IMR-90 (cell line): ENCODE data around the gene SP140L. TPM values are rescaled to one million over a fixed set of nuclear protein-coding genes. Genes with fewer than 3 reads are reported as not detected.

Experiments
- ATAC-seq: fragments of 200-7000 bp; cut with Tn5 transposase; 2 replicates; pipeline ENCODE4 v1.9.1; 2020; ENCODE audit warnings: low read depth, mild to moderate bottlenecking, moderate library complexity
- BruUV-seq: library from RNA; stranded (reverse); fragments of 400-500 nt; replicated peaks from 2 replicates; lab custom pipeline; 2021; lab: Mats Ljungman, UMichigan
- CTCF ChIA-PET: fragments of 300-600 bp; formaldehyde crosslinking; extraction: SDS; loops from one replicate; lab custom pipeline; 2021; ENCODE audit warnings: antibody characterized with exemption; lab: Yijun Ruan, JAX
- POLR2A ChIA-PET: fragments of 300-600 bp; sonication (Branson Sonifier 250); formaldehyde crosslinking; loops from one replicate; lab custom pipeline; 2022; ENCODE audit warnings: antibody characterized with exemption; ENCODE audit not compliant: unreplicated experiment; lab: Charles Lee
- DNase-seq: peaks from one replicate; pipeline ENCODE4 v3.0.0; 2013
- H2AFZ ChIP-seq: replicated peaks from 2 replicates; pipeline ENCODE3; 2013; ENCODE audit warnings: low read length, mild to moderate bottlenecking; ENCODE audit not compliant: poor library complexity
- H2AK5ac ChIP-seq: 2 replicates; pipeline ENCODE4 v1.6.1; 2013; ENCODE audit warnings: low read depth, low read length, inconsistent platforms
- H2AK9ac ChIP-seq: replicated peaks from 2 replicates; pipeline ENCODE3; 2013; ENCODE audit warnings: mild to moderate bottlenecking, low read depth, low read length, moderate library complexity; ENCODE audit not compliant: poor library complexity
- H2BK120ac ChIP-seq: 2 replicates; pipeline ENCODE4 v1.6.1; 2013; ENCODE audit warnings: low read depth, low read length, inconsistent platforms
- H2BK15ac ChIP-seq: 3 replicates; pipeline ENCODE4 v1.6.1; 2013; ENCODE audit warnings: low read depth, low read length, inconsistent platforms
- H2BK20ac ChIP-seq: 2 replicates; pipeline ENCODE4 v1.6.1; 2013; ENCODE audit warnings: low read depth, mild to moderate bottlenecking, inconsistent platforms, low read length, moderate library complexity
- H2BK5ac ChIP-seq: 2 replicates; pipeline ENCODE4 v1.6.1; 2013; ENCODE audit warnings: mild to moderate bottlenecking, low read depth, low read length, inconsistent platforms; ENCODE audit not compliant: poor library complexity, severe bottlenecking
- H3K14ac ChIP-seq: replicated peaks from 2 replicates; pipeline ENCODE4 v1.6.1; 2013; ENCODE audit warnings: low read depth, low read length, inconsistent platforms
- H3K18ac ChIP-seq: 2 replicates; pipeline ENCODE4 v1.6.1; 2013; ENCODE audit warnings: low read depth, low read length, control low read depth
- H3K23ac ChIP-seq: 2 replicates; pipeline ENCODE4 v1.6.1; 2013; ENCODE audit warnings: low read depth, low read length, inconsistent platforms
- H3K27ac ChIP-seq: 2 replicates; pipeline ENCODE4 v1.5.1; 2013; ENCODE audit warnings: mild to moderate bottlenecking, control low read depth, low read length; ENCODE audit not compliant: insufficient read depth
- H3K27me3 ChIP-seq: 2 replicates; pipeline ENCODE4 v1.6.1; 2013; ENCODE audit warnings: low read length; ENCODE audit not compliant: control insufficient read depth, insufficient read depth
- H3K36me3 ChIP-seq: 2 replicates; pipeline ENCODE4 v1.6.1; 2013; ENCODE audit warnings: low read length, mixed read lengths; ENCODE audit not compliant: control insufficient read depth, insufficient read depth
- H3K4ac ChIP-seq: 2 replicates; pipeline ENCODE4 v1.6.1; 2013; ENCODE audit warnings: low read depth, low read length, inconsistent platforms
- H3K4me1 ChIP-seq: 2 replicates; pipeline ENCODE4 v1.6.1; 2013; ENCODE audit warnings: low read length, mixed read lengths; ENCODE audit not compliant: control insufficient read depth, insufficient read depth
- H3K4me2 ChIP-seq: 2 replicates; pipeline ENCODE4 v1.6.1; 2013; ENCODE audit warnings: low read depth, mild to moderate bottlenecking, control low read depth, low read length, moderate library complexity
- H3K4me3 ChIP-seq: 2 replicates; pipeline ENCODE4 v1.5.1; 2013; ENCODE audit warnings: low read depth, mild to moderate bottlenecking, control low read depth, low read length, moderate library complexity; ENCODE audit not compliant: insufficient read depth
- H3K56ac ChIP-seq: 2 replicates; pipeline ENCODE4 v1.6.1; 2013; ENCODE audit warnings: low read length, inconsistent platforms; ENCODE audit not compliant: insufficient read depth; ENCODE audit errors: extremely low read depth
- H3K79me1 ChIP-seq, 2 experiments: 2 replicates each; pipeline ENCODE4 v1.6.1; 2013; ENCODE audit warnings: low read length in 2 of 2, inconsistent platforms in 1 of 2, low read depth in 1 of 2
- H3K9ac ChIP-seq: 2 replicates; pipeline ENCODE4 v1.6.1; 2013; ENCODE audit warnings: low read depth, low read length, control low read depth
- H3K9me1 ChIP-seq: 2 replicates; pipeline ENCODE4 v1.6.1; 2013; ENCODE audit warnings: low read length, inconsistent platforms; ENCODE audit not compliant: insufficient read depth
- H3K9me3 ChIP-seq: 2 replicates; pipeline ENCODE4 v1.6.1; 2013; ENCODE audit warnings: low read length; ENCODE audit not compliant: control insufficient read depth, insufficient read depth
- H4K20me1 ChIP-seq: 2 replicates; pipeline ENCODE4 v1.6.1; 2013; ENCODE audit warnings: low read length, inconsistent platforms; ENCODE audit not compliant: insufficient read depth
- H4K5ac ChIP-seq: 2 replicates; pipeline ENCODE4 v1.6.1; 2013; ENCODE audit warnings: mild to moderate bottlenecking, low read depth, low read length, control low read depth
- H4K8ac ChIP-seq, 2 experiments: 2 replicates each; pipeline ENCODE4 v1.6.1; 2013; ENCODE audit warnings: low read depth in 2 of 2, low read length in 2 of 2, control low read depth in 1 of 2, inconsistent platforms in 1 of 2
- H4K91ac ChIP-seq: 2 replicates; pipeline ENCODE4 v1.6.1; 2013; ENCODE audit warnings: low read depth, low read length, inconsistent platforms; ENCODE audit not compliant: insufficient read depth
- BHLHE40 ChIP-seq: fragments of 150-350 bp; IDR thresholded peaks from 2 replicates; pipeline ENCODE4 v1.6.1; 2016; ENCODE audit warnings: mild to moderate bottlenecking, low read depth, low read length
- ELK1 ChIP-seq: fragments of 150-350 bp; IDR thresholded peaks from 2 replicates; pipeline ENCODE4 v1.6.1; 2016; ENCODE audit warnings: low read depth, mild to moderate bottlenecking, low read length, moderate library complexity, borderline replicate concordance
- FOS ChIP-seq: fragments of 150-350 bp; IDR thresholded peaks from 2 replicates; pipeline ENCODE4 v1.6.1; 2016; ENCODE audit warnings: low read depth, low read length
- MAFK ChIP-seq: IDR thresholded peaks from 2 replicates; pipeline ENCODE4 v1.6.1; 2012; ENCODE audit warnings: low read depth, low read length, improper control_type of control experiment
- MAZ ChIP-seq: IDR thresholded peaks from 2 replicates; pipeline ENCODE4 v1.6.1; 2012; ENCODE audit warnings: low read depth, mild to moderate bottlenecking, low read length, improper control_type of control experiment, moderate library complexity, borderline replicate concordance
- MXI1 ChIP-seq: IDR thresholded peaks from 2 replicates; pipeline ENCODE4 v1.6.1; 2012; ENCODE audit warnings: low read depth, mild to moderate bottlenecking, low read length, moderate library complexity, borderline replicate concordance
- NFE2L2 ChIP-seq: fragments of 150-350 bp; IDR thresholded peaks from 2 replicates; pipeline ENCODE4 v1.6.1; 2016; ENCODE audit warnings: low read depth, mild to moderate bottlenecking, low read length
- POLR2A ChIP-seq: IDR thresholded peaks from 2 replicates; pipeline ENCODE4 v1.6.1; 2012; ENCODE audit warnings: mild to moderate bottlenecking, low read depth, low read length
- RAD21 ChIP-seq: IDR thresholded peaks from 2 replicates; pipeline ENCODE4 v1.6.1; 2012; ENCODE audit warnings: low read length, improper control_type of control experiment
- RFX5 ChIP-seq: IDR thresholded peaks from 2 replicates; pipeline ENCODE4 v1.8.0; 2012; ENCODE audit warnings: low read depth, mild to moderate bottlenecking, low read length, moderate library complexity
- SMC3 ChIP-seq: fragments of 150-350 bp; IDR thresholded peaks from 2 replicates; pipeline ENCODE4 v1.6.1; 2016; ENCODE audit warnings: low read depth, mild to moderate bottlenecking, antibody characterized with exemption, low read length, moderate library complexity
- USF2 ChIP-seq: fragments of 150-350 bp; IDR thresholded peaks from 2 replicates; pipeline ENCODE4 v1.6.1; 2017; ENCODE audit warnings: mild to moderate bottlenecking, antibody characterized with exemption, low read length, low read depth
- WGBS, 2 experiments: methylation state at CpG; one replicate each; pipeline versions ENCODE4 v1.1.5 to v1.1.7; 2013; ENCODE audit warnings: missing lambda C conversion rate in 2 of 2; ENCODE audit not compliant: insufficient read length in 1 of 2; ENCODE audit errors: extremely low coverage in 2 of 2; 5-methylcytosine and 5-hydroxymethylcytosine counted together
- dilution Hi-C: fragments of 300-500 bp; cut with HindIII; formaldehyde crosslinking; loops from one replicate; pipeline ENCODE4 v1.14.3; 2018; ENCODE audit warnings: low sequenced_read_pairs; ENCODE audit not compliant: unreplicated experiment
- in situ Hi-C: fragments of 300-500 bp; cut with MboI; formaldehyde crosslinking; loops from 3 replicates; pipeline ENCODE4 v1.14.3; 2019; ENCODE audit warnings: low sequenced_read_pairs, inconsistent platforms, mixed read lengths
- intact Hi-C: fragments of 100-400 bp; cut with micrococcal nuclease; formaldehyde crosslinking; loops from 2 replicates; pipeline ENCODE4 v1.10.0; 2022
- polyA plus RNA-seq, 3 experiments: library from polyadenylated mRNA; depleted of rRNA; stranded (reverse); fragments of >200 nt; gene quantifications; 2 replicates each; pipeline ENCODE4 v1.2.3, GENCODE V29; 2012; ENCODE audit warnings: low replicate concordance in 1 of 3
- total RNA-seq: library from RNA; depleted of rRNA; stranded (reverse); fragments of >200 nt; gene quantifications from 2 replicates; pipeline ENCODE4 v1.2.3, GENCODE V29; 2012

SP140L gene
- total and polyA plus RNA-seq, 2 of the 4 experiments (the other 2 are of a cell fraction): 5.4 to 11.2 TPM

- TF ChIP-seq MAFK (no peak), MAZ (no peak), MXI1 (no peak), RFX5 (no peak), ELK1 (no peak), POLR2A (no peak), SMC3 (no peak), RAD21 (no peak), NFE2L2 (no peak), BHLHE40 (no peak), USF2 (no peak), FOS (no peak)
- Histone ChIP-seq H3K14ac (no peak overlapping the region), H2AK9ac (no peak overlapping the region), H3K23ac (no peak overlapping the region), H4K8ac (no peak overlapping the region), H3K4me3 (no peak overlapping the region), H3K9ac (no peak overlapping the region), H2BK15ac (no peak overlapping the region), H3K9me1 (no peaks in the 10 kb centered on the region), H3K9me3 (peaks cover 2% of the 10 kb centered on the region; the same call in 1 of the 2 replicates), H3K4me2 (no peak overlapping the region), H3K56ac (no peak overlapping the region), H4K91ac (no peak overlapping the region), H2BK5ac (no peak overlapping the region), H3K27me3 (peaks cover 1% of the 10 kb centered on the region; the same call in 1 of the 2 replicates), H4K5ac (no peak overlapping the region), H2BK120ac (no peak overlapping the region), H2AK5ac (no peak overlapping the region), H3K27ac (no peak overlapping the region), H3K4ac (no peak overlapping the region), H3K18ac (no peak overlapping the region), H3K79me1 (no peaks in the 10 kb centered on the region), H2AFZ (no peak overlapping the region), H3K4me1 (no peaks in the 10 kb centered on the region), H3K36me3 (no peaks in the 10 kb centered on the region), H4K20me1 (no peaks in the 10 kb centered on the region), H2BK20ac (no peak overlapping the region)
- BruUV-seq: no TSS peak
- ChIA-PET POLR2A (no interaction called here), CTCF (no interaction called here)
- ATAC-seq (no peak), DNase-seq (no peak)
- intact Hi-C loops (no loop called here), dilution Hi-C loops (no loop called here), in situ Hi-C loops (no loop called here)
- WGBS, 2 experiments: no CpG with 5 or more reads among the region's 2 CpGs
These were observed 27.4 kb upstream of the SP140L start for GRCh38 chr2:230299618-230300017.
